Stimulated activated CD4-positive, alpha-beta T cell treated with anti-CD3 and anti-CD28 coated beads, TNF-alpha, amount 100 ng/mL, for 4 hours (primary cell): ENCODE results near the gene RAPGEF5.
"Not testable (repeated sequence)": the region's sequence is repeated elsewhere in the genome, so short reads cannot be mapped to it uniquely, and the experiment has no call there.

Experiments
- DNase-seq, 3 experiments: peaks; one replicate each; pipeline ENCODE4 v3.0.0-alpha.2; 2020; ENCODE audit warnings: low read depth in 3 of 3

The RAPGEF5 gene

DNA sequence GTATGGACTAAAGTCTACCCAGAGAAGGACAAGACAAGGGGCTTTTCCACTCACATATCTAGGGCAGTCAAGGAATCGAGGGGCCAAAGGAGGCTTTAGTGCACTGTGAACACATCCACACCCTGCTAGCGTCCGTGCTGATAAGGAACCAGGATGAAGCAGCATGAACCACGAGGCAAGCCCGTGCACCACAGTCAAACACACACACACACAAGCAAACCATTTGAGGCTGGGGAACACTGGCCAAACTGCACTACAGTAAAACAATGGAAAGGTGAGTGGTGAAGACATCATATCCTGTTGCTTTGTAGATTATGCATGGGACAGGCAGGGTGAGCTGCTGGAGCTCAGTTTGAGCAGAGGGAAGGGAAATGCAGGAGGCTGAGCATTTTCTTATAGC is 233.8 kb downstream of the RAPGEF5 start:
- no peak for DNase-seq

GRCh38 chr7:22121702-22122474 is 235.1 kb downstream of the RAPGEF5 start:
- no peak for DNase-seq

DNA sequence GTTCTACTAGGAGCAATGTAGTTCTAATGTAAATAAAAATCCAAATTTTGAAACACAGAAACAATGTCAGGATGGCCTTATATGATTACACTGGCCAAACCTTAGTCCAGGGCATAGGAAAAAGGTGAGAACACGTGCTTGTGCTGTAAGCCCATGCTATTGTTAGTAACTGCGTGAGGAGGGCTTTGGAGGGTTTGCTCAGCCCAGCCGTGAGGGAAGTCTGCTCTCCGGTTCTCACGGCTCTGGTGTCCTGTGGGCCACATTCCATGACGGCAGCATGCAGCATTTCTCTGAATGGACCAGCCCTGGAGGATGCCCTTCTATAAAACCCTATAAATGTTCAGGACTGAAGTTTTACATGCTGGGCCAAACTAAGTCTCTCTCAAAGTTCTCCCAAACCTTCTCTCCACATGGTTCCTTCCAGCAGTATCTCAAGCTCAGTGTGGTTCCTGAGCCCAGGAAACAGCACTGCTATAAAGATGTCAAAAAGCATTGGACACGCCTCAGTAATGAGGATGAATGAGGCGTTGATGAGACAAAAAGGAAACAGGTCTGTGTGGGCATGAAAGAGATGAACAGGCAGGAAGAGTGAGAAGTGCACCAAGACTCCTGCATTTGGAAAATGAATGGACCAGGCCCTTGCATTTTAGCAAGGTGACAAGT is 236.4 kb downstream of the RAPGEF5 start:
- no peak for DNase-seq

DNA sequence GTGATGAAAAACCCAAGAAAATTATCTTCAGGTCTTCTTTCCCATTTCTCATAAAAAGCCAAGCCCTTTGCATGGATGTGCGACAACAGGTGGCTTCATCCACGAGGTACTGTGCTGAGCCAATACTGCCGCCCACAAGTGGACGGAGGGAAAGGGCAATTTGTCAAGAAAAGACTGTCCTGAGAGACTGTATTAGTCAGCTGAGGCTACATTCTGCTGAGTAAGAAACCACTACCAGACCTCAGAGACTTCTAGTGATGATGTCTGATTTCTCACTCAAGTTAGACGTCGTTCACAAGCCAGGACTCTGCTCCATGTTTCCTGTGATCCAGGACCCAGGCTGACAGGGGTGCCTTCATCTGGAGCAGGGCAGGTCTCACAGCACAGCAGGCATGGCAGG is 239.7 kb downstream of the RAPGEF5 start:
- no peak for DNase-seq

- DNase-seq = no peak
Measured at GRCh38 chr7:22116451-22117030, 240.4 kb downstream of the RAPGEF5 start.

GRCh38 chr7:22115689-22116088 is 241.3 kb downstream of the RAPGEF5 start:
- DNase-seq = no peak

GRCh38 chr7:22114440-22114981 is 242.4 kb downstream of the RAPGEF5 start:
- no peak for DNase-seq

DNA sequence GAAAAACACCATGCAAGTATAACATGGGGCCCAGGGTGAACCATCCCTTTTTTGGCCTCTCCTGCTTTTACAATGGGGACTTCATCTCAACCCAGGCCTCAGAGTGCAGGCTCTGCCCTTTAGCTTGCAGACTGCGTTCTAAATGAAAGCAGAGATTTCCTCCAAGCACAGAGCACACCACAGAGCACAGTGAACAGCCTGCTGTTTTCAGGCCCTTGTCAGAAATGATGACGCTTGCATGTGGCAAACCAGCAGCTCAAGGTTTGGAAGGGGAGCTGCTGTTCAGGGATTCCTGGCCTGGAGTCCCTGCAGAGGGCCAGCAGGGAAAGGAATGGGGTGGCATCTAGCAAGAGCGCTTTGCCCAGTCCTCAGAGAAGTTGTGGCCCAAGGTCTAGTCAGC is 243.9 kb downstream of the RAPGEF5 start:
- DNase-seq = no peak

DNA sequence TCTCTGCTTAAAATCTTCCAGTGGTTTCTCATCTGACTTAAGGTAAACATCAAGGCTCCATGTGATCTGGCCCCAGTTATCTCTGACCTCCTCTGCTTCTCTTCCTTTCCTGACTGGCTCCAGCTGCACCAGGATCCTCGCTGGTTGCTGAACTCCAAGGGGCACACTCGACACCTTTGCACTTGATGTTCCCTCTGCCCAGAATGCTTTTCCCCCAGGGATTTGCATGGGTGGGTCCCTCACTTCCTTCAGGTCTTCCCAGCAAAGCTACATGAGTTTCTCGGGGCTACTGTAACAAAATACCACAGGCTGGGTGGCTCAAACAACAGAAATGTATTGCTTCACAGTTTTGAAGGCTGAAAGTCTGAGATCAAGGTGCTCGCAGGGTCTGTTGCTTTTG is 245.3 kb downstream of the RAPGEF5 start:
- DNase-seq = no peak

GRCh38 chr7:22110881-22111280 is 246.1 kb downstream of the RAPGEF5 start:
- DNase-seq = no peak

DNA sequence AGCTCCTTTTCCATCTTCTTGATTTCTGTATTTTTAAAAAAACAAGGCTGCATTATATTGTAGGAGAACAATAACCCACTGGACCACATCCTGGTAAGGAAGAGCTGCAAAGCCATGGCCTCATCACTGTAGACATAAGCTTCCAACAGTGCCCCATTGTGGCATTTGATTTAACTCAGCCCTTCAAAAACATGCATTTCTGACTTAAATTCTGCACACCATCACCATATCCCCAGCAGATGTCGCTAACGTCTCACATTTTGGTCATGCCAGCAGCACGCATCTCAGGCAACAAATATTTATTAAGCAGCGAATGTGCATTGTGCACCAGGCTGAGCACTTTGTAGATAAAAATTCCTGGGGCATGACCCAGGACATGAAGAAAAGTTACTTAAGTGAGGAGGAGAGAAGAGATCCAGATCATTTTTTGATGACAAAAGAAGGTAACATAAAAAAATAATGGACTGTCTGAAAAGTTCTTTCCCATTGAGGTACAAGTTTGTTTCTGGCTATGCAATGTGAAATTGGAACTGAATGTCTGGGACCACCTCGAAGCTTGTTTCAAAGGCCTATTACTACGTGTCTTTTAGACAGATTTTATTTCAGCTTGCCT is 246.6 kb downstream of the RAPGEF5 start:
- peak; percentile 15 to 32 (median 18) for DNase-seq

GRCh38 chr7:22109761-22110160 is 247.2 kb downstream of the RAPGEF5 start:
- no peak for DNase-seq

DNA sequence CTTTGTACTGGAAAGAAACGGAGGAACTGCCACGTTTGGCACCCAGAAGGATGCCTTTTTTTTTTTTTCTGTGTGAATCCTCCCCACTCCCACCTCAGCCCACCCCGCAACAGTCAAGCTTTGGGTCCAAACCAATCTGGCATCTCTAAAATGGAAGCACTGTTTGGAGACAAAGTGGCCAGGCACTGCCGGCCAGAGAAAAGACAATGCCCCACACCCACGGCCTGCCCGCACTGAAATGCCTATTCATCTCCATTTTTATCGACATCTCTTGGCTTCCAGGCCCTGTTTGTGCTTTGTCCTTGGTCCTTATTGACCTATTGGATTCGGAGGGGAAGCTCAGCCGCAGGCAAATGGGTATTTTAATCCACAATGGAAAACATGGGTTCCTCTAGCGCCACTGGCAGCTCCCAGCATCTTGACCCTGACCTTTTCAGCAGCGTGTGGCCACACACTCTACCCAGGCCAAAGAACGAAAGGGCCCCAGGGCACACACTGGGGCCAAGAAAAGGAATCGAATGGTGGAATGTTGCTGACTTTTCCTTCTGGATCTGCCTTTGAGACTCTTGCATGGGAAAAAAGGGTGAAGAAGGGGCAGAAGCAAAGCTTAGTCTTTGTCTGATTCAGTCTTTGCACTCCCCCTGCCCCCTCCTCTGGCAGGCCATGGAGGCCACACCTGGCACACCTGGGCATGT is 248.7 kb downstream of the RAPGEF5 start:
- DNase-seq = no peak

- DNase-seq = no peak
Measured at GRCh38 chr7:22105550-22105949, 251.4 kb downstream of the RAPGEF5 start.

- no peak for DNase-seq
Measured at GRCh38 chr7:22094413-22095342, 262.3 kb downstream of the RAPGEF5 start.

DNA sequence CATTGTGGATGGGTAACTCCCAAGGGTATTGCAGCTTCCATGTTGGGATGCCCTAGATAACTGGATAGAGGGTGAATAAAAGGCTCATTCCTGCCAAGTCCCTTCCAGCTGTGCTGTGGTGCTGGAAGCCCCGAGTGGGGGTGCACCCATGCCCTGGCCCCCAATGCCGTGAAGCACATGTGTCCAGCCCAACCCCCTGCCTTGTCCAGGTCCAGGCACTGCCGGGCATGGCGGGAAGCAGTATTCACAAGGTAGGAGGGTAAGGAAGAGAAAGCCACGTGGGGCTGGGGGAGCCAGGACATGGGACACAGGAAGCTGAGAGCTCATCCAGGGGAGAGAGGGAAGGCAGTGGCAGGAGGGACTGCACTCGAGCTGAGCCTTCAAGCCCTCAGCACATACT is 263.0 kb downstream of the RAPGEF5 start:
- no peak for DNase-seq

DNA sequence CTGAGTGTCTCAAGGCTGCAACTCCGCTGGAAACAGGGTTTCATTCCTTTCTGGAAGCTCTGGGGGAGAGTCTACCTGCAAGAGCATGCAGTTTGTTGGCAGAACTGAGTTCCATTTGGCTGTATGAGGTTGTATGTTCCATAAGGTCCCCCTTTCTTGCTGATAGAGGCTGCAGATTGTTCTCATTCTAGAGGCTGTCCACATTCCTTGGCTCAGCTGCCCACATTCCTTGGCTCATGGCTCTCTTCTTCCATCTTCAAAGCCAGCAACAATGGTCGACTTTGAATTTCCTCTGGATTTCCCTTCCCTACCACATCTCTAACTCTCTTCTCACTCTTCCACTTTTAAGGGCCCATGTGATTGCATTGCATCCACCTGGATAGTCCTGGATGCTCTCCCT is 264.0 kb downstream of the RAPGEF5 start:
- no peak for DNase-seq

GRCh38 chr7:22090958-22091525 is 265.9 kb downstream of the RAPGEF5 start:
- DNase-seq = not testable (repeated sequence)

DNA sequence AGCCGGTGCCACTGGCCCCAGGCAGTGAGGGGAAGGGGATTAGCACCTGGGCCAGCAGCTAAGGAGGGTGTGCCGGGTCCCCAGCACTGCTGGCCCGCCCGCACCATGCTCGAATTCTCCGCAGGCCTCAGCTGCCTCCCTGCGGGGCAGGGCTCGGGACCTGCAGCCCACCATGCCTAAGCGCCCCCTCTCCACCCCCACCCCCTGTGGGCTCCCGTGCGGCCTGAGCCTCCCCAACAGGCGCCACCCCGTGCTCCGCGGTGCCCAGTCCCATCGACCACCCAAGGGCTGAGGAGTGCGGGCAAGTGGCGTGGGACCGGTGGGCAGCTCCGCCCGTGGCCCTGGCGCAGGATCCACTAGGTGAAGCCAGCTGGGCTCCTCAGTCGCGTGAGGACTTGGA is 266.4 kb downstream of the RAPGEF5 start:
- no peak for DNase-seq

DNA sequence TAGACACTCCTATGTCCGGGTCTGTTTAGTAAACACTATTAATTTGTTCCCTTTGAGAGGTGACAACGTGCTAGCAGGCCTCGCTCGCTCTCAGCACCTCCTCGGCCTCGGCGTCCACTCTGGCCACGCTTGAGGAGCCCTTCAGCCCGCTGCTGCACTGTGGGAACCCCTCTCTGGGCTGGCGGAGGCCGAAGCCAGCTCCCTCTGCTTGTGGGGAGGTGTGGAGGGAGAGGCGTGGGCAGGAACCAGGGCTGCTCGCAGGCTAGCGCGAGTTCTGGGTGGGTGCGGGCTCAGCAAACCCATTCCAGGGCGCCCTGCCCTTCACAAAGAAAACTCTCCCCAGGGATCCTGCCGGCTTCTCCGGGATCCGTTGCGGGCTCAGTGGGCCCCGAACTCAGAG is 266.8 kb downstream of the RAPGEF5 start:
- DNase-seq = no peak
